Medulla oblongata (tissue), 1 donor: Measurements from ENCODE around the gene MRPL32.
A peak's percentile ranks its signal among the peaks of the same experiment; 100 is the strongest.

Source experiments
- DNase-seq: peaks from one replicate; pipeline ENCODE4 v3.0.0-alpha.2; 2015; ENCODE audit errors: extremely low spot score

Gene MRPL32

DNA sequence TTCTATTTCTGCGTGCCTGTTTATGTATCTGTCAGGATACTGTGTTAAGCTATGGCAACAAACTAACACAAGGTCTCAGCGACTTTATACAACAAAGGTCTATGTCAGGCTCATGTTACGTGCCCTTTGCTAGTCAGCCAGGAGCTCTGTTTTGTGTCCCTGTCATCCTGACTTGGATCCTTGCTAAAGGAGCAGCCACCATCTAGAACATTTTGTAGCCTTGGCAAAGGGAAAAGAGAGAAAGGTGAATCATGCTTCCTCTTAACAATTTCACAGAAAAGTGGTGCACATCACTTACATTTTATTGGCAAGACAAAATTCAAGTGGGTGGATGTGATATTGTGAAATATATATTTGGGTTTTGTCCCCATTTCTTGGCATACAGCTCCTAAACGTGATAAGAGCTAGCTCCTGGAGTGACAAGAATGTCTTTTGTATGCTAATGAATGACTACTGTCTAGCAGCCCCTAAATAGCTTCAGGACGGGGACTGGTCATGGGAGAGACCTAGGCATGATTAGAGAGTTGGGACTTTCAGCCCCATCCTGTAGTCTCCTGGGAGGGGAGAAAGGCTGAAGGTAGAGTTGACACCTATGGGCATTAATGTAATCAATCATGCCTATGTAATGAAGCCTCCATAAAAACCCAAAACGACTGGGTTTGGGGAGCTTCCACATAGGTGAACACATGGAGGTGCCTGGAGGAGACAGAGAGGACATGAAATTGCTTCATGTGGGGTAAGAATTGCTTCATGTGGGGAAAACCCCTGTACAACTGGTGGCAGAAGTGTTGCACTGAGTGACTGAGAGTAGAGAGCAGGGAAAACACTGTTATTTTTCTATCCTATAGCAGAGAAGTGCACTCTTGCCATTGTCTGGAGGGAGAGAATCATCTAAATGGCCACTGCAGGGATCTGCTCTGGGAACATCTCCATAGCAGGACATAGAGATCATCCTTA lies 33.0 kb downstream of the MRPL32 start:
- DNase-seq, result no peak

DNA sequence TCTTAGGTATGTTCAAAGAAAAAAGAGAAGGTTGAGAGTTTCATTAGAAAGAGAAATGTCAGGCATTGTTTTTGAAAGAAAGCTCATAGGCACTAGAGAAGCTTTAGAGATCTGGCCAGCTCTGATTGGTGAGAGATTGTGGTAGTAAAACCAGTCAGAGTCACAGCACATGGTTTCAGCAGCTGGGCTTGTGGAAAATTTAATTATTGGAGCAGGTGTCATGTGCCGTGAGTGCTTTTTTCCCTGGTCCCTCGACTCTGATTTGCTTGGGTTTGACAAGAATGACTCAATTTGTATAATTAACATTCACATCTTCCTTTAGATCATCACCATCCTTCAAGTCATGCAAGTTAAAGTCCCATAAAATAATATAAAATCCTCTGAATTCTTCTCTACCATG lies 35.2 kb downstream of the MRPL32 start:
- no peak for DNase-seq

DNA sequence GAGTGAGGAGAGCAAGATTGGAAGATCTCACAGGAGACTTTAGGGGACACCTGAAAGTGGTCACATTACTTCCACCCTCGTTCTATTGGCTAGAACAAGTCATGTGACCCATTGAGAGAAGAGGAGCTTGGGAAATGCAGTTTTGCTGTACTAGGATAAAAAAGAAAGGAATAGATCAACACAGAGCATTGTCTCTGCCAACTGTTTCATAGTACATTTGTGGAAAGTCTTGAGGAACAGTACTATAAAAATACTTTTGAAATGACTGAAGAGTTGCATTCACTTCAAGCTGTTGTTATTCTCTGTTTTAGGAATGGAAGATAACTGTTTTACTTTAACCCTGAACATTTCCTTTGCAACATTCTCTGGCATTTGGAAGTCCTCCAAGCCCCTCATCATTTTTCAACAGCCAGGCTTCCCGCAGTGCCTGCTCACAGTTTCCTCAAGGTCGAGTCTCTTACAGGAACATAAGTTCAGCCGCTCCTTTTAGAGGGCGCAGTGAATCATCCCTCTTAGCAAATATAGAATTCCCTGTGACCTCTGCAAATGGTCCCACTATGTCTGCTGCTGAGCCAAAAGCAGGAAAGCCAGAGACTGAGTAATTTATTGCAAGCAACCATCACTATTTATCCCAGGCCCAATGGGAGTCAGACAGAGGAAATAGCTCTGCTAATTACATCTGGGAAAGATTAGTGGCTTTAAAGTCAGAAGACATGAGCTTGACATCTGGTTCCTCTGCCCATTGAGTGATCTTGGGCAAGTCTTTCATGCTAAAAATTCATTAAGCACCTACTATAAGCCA lies 40.7 kb downstream of the MRPL32 start:
- peak; percentile 7 for DNase-seq

DNA sequence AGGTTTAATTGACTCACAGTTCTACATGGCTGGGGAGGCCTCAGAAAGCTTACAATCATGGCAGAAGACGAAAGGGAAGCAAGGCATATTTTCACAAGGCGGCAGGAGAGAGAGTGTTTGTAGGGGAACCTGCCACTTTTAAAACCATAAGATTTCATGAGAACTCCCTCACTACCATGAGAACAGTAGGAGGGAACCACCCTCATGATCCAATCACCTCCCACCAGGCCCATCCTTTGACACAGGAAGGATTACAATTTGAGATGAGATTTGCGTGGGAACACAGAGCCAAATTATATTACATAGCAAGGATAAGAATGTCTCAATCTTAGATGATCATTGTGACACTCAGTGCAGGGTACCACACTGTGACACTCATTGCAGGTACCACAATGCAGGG lies 44.2 kb downstream of the MRPL32 start:
- DNase-seq, result no peak

DNA sequence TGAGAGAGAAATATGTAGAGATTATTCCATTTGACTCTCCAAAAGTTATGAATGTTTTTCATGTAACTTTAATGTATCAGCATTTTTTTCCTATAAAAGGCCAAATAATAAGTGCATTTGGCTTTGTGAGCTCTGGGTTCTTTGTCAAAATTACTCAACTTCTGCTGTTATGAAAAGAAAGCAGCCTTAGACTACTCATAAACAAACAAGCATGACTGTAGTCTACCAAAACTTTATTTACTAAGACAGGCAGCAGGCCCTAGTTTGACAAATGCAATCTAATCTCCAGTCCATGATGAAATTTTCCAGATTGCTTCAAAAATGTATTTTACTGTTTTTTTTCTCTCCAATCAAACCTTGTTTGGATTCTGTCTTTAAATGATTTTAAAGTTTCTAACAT lies 46.3 kb downstream of the MRPL32 start:
- DNase-seq, result no peak

DNA sequence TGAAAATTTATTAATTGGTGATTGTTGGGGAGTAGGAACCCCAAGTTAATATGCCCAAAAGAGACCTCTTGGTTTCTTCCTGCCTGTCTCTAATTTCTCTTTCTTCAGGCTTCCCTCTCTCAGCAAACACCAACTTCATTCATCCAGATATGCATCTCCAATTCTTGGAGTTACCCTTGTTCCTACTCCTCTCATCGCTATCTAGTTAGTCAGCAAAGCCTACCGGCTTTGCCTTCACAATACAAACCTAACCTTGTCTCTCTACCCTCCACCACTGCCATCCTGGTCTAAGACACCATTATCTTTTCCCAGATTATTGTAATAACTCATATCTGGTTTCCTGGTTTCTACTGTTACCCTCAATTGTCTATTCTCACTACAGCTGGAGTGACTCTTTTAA lies 47.9 kb downstream of the MRPL32 start:
- no peak for DNase-seq

DNA sequence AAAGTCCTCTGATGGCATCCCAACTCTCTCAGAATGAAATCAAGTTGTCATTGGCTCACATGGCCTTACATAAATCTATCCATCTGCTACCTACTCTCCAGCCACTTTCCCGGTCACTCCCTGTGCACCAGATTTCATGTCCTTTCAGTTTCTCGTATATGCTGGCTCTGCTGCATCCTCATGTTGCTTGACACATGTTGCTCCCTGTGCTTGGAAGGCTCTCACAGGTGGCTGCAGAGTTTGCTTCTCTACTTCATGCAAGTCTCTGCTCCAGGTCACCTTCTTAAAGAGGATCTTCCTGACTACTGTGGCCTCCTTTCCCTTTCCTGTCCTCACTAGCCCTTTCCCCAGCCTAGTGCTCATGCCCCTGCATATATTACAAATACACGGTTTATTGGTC lies 48.3 kb downstream of the MRPL32 start:
- no peak for DNase-seq

DNA sequence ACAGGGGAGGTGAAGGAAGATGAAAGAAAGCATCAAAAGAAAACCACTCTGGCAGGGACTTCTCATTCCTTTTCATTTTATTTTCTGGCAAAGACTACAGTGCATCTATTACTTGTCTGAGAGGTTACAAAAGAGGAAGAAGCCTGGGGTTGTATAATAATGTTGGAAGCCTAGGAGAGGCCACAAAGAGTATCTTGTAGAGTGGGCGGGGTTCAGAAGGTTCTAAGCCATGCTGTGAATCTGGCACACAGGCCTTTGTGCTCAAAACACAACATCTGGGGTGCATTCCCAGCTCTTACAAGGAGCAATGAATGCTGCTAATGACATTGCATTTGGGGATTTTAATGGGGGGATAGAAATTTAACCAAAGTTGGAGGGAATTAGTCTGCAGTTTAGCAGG lies 49.4 kb downstream of the MRPL32 start:
- no peak for DNase-seq

DNA sequence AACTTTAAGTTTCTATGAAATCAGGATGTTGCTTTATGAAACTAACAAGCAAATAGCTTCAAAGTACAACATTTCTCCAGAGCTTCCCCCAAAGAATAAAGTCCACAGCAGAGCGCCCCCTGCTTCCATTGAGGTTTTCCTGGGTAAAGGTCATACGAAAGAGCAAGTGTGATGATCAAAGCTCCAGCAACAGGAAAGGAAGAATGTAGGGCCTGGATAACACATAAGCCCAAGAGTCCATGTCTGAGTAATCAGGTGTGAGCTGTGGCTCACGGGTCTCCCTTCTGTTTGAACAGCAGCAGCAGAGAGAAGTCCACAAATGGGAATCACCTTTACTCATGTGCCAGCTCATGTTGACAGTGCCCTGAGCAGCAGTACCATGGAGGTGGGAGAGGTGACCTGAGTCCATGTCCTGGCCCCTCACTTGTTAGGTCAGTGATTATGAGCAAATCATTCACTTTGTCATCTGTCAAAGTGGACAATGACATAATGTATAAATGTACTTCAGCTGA lies 50.5 kb downstream of the MRPL32 start:
- no peak for DNase-seq

DNA sequence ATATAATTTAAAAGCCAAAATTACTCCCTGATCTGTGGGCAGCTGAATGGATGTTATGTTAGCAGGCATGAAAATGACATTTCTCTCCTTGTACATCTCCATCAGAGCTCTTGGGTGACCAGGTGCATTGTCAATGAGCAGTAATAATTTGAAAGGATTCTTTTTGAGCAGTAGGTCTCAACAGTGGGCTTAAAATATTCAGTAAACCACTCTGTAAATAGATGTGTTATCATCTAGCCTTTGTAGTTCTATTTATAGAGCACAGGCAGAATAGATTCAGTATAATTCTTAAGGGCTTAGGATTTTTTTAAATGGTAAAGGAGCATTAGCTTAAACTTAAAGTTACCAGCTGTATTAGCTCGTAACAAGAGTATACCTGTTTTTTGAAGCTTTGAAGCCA lies 52.0 kb downstream of the MRPL32 start:
- no peak for DNase-seq

DNA sequence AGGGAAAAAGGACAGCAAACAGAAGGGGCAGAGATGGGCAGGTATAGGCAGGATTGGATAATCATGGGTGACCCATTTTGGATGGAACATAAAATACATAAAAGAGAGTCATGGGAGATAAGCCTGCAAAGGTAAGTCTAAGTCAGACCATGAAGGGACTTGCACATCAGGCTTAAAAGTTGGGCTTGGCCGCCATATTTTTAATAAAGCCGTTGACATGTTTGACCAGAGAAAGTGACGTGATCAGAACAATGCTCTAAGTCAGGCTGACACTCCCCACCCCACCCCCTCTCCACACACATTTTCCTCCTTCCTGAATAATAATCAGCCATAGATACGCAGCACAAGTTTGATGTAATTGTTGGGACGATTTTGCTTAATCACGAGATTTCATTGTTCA lies 54.0 kb downstream of the MRPL32 start:
- no peak for DNase-seq

DNA sequence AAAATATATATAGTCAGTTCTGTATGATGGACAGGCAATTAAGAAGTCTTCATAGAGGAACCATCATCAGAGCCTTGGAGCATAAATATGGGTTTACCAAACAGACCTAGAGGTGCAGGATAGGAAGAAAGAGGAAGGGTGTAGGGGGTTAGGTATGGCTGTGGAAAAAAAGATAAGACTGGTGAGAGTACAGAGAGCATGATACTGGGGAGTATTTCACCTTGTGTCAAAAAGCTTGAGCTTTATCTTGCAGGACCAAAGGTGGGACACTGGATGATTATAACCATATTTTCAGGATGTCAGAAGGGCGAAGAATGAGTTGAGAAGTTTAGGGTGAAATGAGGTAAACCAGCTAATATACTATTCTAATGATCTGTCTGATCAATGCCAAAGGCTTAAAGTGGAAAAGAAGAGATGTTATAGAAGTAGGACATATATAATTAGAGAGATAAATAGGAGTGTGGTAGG lies 54.6 kb downstream of the MRPL32 start:
- DNase-seq, result no peak
